A549 (cell line): ENCODE measurements around the gene EIF4G3. TPM values are rescaled to one million over a fixed set of nuclear protein-coding genes. Genes with fewer than 3 reads are reported as not detected.
A peak's percentile ranks its signal among the peaks of the same experiment; 100 is the strongest.

Experiments
- ATAC-seq, 2 experiments: fragments of 200-7000 bp in 1 of 2; fragments of >200 bp in 1 of 2; cut with Nextera tagmentation in 1 of 2; cut with Tn5 transposase in 1 of 2; 3 replicates each; pipeline versions ENCODE4 v1.8.0 to v1.9.1; 2018 to 2020; ENCODE audit warnings: mild to moderate bottlenecking in 1 of 2, moderate library complexity in 1 of 2
- CTCF ChIA-PET: fragments of 300-600 bp; sonication (Branson Sonifier 250); formaldehyde crosslinking; extraction: SDS; loops from one replicate; lab custom pipeline; 2021; ENCODE audit warnings: antibody characterized with exemption, inconsistent platforms; lab: Yijun Ruan, JAX
- POLR2A ChIA-PET: fragments of 350-600 bp; formaldehyde crosslinking; extraction: SDS; loops from one replicate; lab custom pipeline; 2021; ENCODE audit warnings: antibody characterized with exemption, inconsistent platforms; lab: Yijun Ruan, JAX
- DNase-seq, 2 experiments: peaks; one replicate each; pipeline versions ENCODE4 v3.0.0 to v3.0.0-alpha.2; 2011 to 2016; ENCODE audit warnings: low read depth in 1 of 2, low spot score in 1 of 2
- FAIRE-seq: peaks from 2 replicates; lab custom pipeline; 2011; peaks lifted over from hg19 to GRCh38; lab: Jason Lieb, UNC
- H3K27ac ChIP-seq, 2 experiments: fragments of >200 bp; sonication (Bioruptor Twin); formaldehyde crosslinking; 3 replicates each; pipeline ENCODE4 v1.5.1; 2016 to 2017
- H3K4me1 ChIP-seq: fragments of >200 bp; sonication (Bioruptor Twin); formaldehyde crosslinking; 3 replicates; pipeline ENCODE4 v1.6.1; 2016
- H3K4me2 ChIP-seq: fragments of >200 bp; sonication (Bioruptor Twin); formaldehyde crosslinking; 3 replicates; pipeline ENCODE4 v1.6.1; 2016
- H3K4me3 ChIP-seq: fragments of >200 bp; sonication (Bioruptor Twin); formaldehyde crosslinking; 3 replicates; pipeline ENCODE4 v1.5.1; 2016
- H3K9me3 ChIP-seq: fragments of >200 bp; sonication (Bioruptor Twin); formaldehyde crosslinking; 3 replicates; pipeline ENCODE4 v1.6.1; 2016
- CEBPB ChIP-seq, 2 experiments: fragments of >200 bp in 1 of 2; sonication (Bioruptor Twin) in 1 of 2; formaldehyde crosslinking in 1 of 2; IDR thresholded peaks; 2 replicates each; pipeline ENCODE4 v1.6.1; 2012 to 2016
- CHD4 ChIP-seq: fragments of 200-600 bp; sonication (generic); IDR thresholded peaks from 2 replicates; pipeline ENCODE4 v1.6.1; 2016; ENCODE audit warnings: antibody characterized with exemption, mild to moderate bottlenecking, borderline replicate concordance
- EHMT2 ChIP-seq: fragments of 200-600 bp; sonication (generic); IDR thresholded peaks from 2 replicates; pipeline ENCODE4 v1.6.1; 2016; ENCODE audit warnings: antibody characterized with exemption, low read depth, mild to moderate bottlenecking, moderate library complexity
- FOSB ChIP-seq: fragments of 250-450 bp; sonication (Bioruptor Pico); IDR thresholded peaks from 2 replicates; pipeline ENCODE4 v1.5.0; 2020; ENCODE audit warnings: mild to moderate bottlenecking, moderate library complexity
- FOSL2 ChIP-seq, 2 experiments: fragments of 450-650 bp in 1 of 2; fragments of >200 bp in 1 of 2; sonication (Bioruptor Twin) in 1 of 2; formaldehyde crosslinking; IDR thresholded peaks; 2 replicates each; pipeline versions ENCODE4 v1.5.0 to v1.6.1; 2016 to 2020; ENCODE audit warnings: mild to moderate bottlenecking in 1 of 2, moderate library complexity in 1 of 2
- GATA3 ChIP-seq: IDR thresholded peaks from 2 replicates; pipeline ENCODE4 v1.6.1; 2012; ENCODE audit warnings: borderline replicate concordance
- HEYL ChIP-seq: fragments of 250-450 bp; sonication (Bioruptor Pico); IDR thresholded peaks from 2 replicates; pipeline ENCODE4 v1.8.0; 2021; ENCODE audit warnings: mild to moderate bottlenecking, moderate library complexity
- KDM5A ChIP-seq: fragments of 200-600 bp; sonication (generic); IDR thresholded peaks from 2 replicates; pipeline ENCODE4 v1.6.1; 2016; ENCODE audit warnings: antibody characterized with exemption, mild to moderate bottlenecking
- MAFK ChIP-seq: fragments of 450-650 bp; IDR thresholded peaks from 2 replicates; pipeline ENCODE4 v1.6.1; 2014; ENCODE audit not compliant: partially characterized antibody
- RAD21 ChIP-seq, 2 experiments: fragments of >200 bp in 1 of 2; sonication (Bioruptor Twin) in 1 of 2; formaldehyde crosslinking in 1 of 2; IDR thresholded peaks in 1 of 2; conservative IDR thresholded peaks in 1 of 2; 2 replicates in 1 of 2; 3 replicates in 1 of 2; pipeline ENCODE4 v1.6.1; 2012 to 2018; ENCODE audit warnings: inconsistent platforms in 1 of 2
- RARB ChIP-seq: fragments of 250-450 bp; sonication (Bioruptor Pico); IDR thresholded peaks from 2 replicates; pipeline ENCODE4 v1.8.0; 2021; ENCODE audit warnings: mild to moderate bottlenecking, moderate library complexity
- SREBF2 ChIP-seq: fragments of 450-650 bp; IDR thresholded peaks from 2 replicates; pipeline ENCODE4 v1.6.1; 2014; ENCODE audit warnings: mild to moderate bottlenecking, moderate library complexity
- WGBS: methylation state at CpG from one replicate; pipeline ENCODE4 v1.1.6; 2017; ENCODE audit errors: missing lambda C conversion rate; 5-methylcytosine and 5-hydroxymethylcytosine counted together
- polyA plus RNA-seq, 4 experiments: library from polyadenylated mRNA; depleted of rRNA in 3 of 4; stranded (reverse); fragments of >200 nt; fragmentation: RNase III in 1 of 4; extraction: RNeasy Plus Mini Kit Qiagen cat#74134 plus additional on column Dnase treatment in 1 of 4; gene quantifications; 2 replicates in 3 of 4; 3 replicates in 1 of 4; pipeline ENCODE4 v1.2.3, GENCODE V29; 2011 to 2017
- TF ChIP-seq, protein P1 (sequence below): fragments of >200 bp; sonication (Bioruptor Twin); formaldehyde crosslinking; IDR thresholded peaks from 3 replicates; pipeline ENCODE4 v1.5.1; 2016
- TF ChIP-seq, protein P2 (sequence below): IDR thresholded peaks from 2 replicates; pipeline ENCODE4 v1.6.1; 2012; ENCODE audit warnings: low read depth, borderline replicate concordance
- TF ChIP-seq, protein P3 (sequence below): fragments of 250-450 bp; sonication (Bioruptor Pico); IDR thresholded peaks from 2 replicates; pipeline ENCODE4 v1.5.0; 2020; ENCODE audit warnings: low read depth, mild to moderate bottlenecking, moderate library complexity
- TF ChIP-seq, protein P4 (sequence below): IDR thresholded peaks from 2 replicates; pipeline ENCODE4 v1.6.1; 2012
- TF ChIP-seq, protein P5 (sequence below): fragments of 150-350 bp; IDR thresholded peaks from 2 replicates; pipeline ENCODE4 v1.6.1; 2014; ENCODE audit warnings: low read depth, mild to moderate bottlenecking, low read length

Gene EIF4G3
- polyA plus RNA-seq, 2 of the 4 experiments (the other 2 are of a cell fraction): 25.0 to 51.3 TPM

DNA sequence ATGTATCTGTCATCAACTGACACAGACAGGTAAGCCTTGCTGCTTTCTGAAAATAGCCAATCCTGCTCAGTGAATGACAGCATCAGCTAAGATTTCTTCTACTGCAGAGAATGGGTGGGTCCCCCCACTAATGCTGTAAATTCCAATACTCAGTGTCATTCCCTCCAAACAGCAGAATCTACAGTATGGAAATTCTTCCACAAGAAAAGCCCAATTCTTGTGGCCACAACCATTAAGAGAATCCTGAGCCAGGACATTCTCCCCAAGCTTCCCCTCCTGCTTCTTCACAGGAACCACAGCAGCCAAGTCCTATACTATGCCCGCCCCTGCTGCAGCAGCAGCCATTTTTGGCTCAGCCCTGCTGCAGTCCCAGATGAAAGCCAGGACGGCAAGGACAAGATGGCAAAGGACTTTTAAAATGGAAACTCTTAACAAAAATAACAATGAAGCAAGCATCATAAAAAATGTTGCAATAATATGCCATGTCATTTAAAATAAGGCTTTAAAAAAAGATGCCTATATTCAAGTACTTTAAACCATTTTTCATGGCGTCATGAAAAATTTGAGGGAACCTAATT, 26.8 kb downstream of the EIF4G3 start:
- FAIRE-seq: no peak

DNA sequence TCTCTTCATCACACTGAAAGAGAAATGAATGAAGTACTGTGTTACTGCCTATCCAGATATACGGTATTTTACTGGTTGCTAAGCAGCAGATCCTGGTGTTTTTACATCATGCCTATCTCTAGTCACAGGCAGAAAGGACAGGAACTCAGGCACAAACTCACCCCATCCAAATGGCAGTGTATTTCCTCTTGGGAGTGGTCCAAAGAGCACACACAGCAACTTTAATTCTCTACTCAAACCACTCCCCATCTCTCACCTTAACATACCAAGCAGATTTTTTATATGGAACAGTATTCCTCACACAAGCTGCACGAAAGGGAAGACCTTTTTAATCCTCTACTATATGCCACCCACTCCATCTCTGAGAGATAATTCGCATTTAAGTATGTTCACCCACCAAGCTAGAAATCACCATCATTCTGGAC, 27.3 kb downstream of the EIF4G3 start:
- peaks cover 41% of the 10 kb centered on the region for H3K4me1 ChIP-seq
- ChIA-PET CTCF (interaction anchor here (1.1 to 1.7 kb wide), 2 partner anchors 15 to 46 kb away, joined by 3 to 5 read pairs; no protein-coding TSS in a partner anchor), POLR2A (interaction anchor here (0.5 kb wide), 1 partner anchor 36 kb away, joined by 3 read pairs; no protein-coding TSS in a partner anchor)
- TF ChIP-seq HEYL (CRISPR knock-in tag) (no peak), MAFK (peak; percentile 49)
- H3K9me3 ChIP-seq: no peaks in the 10 kb centered on the region
- FAIRE-seq (no peak), DNase-seq (peak; percentile 48 to 67), ATAC-seq (peak; percentile 77 to 79)
- peak overlapping the region; percentile 42 for H3K4me2 ChIP-seq
- no peak overlapping the region for H3K4me3 ChIP-seq
- 41% methylated on average over 3 of the region's 3 CpGs for WGBS
- peak overlapping the region in 1 of 2 experiments; percentile 77; a peak in 3 of 6 replicates for H3K27ac ChIP-seq

More for the DNA sequence above, 26.8 kb downstream of the EIF4G3 start:
- H3K27ac ChIP-seq: peak overlapping the region; percentile 54 to 77
- H3K4me3 ChIP-seq: no peak overlapping the region
- H3K9me3 ChIP-seq: no peaks in the 10 kb centered on the region
- CTCF ChIA-PET: interaction anchor here (0.6 to 1.7 kb wide), 3 partner anchors 14 to 67 kb away, joined by 3 to 5 read pairs (median 3); no protein-coding TSS in a partner anchor
- WGBS: 35% methylated on average over 3 of the region's 3 CpGs
- peak overlapping the region; percentile 42 for H3K4me2 ChIP-seq
- DNase-seq (peak; percentile 41 to 52), ATAC-seq (peak; percentile 87)
- TF ChIP-seq, protein P1, sequence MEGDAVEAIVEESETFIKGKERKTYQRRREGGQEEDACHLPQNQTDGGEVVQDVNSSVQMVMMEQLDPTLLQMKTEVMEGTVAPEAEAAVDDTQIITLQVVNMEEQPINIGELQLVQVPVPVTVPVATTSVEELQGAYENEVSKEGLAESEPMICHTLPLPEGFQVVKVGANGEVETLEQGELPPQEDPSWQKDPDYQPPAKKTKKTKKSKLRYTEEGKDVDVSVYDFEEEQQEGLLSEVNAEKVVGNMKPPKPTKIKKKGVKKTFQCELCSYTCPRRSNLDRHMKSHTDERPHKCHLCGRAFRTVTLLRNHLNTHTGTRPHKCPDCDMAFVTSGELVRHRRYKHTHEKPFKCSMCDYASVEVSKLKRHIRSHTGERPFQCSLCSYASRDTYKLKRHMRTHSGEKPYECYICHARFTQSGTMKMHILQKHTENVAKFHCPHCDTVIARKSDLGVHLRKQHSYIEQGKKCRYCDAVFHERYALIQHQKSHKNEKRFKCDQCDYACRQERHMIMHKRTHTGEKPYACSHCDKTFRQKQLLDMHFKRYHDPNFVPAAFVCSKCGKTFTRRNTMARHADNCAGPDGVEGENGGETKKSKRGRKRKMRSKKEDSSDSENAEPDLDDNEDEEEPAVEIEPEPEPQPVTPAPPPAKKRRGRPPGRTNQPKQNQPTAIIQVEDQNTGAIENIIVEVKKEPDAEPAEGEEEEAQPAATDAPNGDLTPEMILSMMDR: no peak
- TF ChIP-seq, protein P2, sequence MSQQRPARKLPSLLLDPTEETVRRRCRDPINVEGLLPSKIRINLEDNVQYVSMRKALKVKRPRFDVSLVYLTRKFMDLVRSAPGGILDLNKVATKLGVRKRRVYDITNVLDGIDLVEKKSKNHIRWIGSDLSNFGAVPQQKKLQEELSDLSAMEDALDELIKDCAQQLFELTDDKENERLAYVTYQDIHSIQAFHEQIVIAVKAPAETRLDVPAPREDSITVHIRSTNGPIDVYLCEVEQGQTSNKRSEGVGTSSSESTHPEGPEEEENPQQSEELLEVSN: no peak
- no peak for TF ChIP-seq SREBF2
- no peak for TF ChIP-seq EHMT2
- no peak for TF ChIP-seq FOSB (CRISPR knock-in tag)
- TF ChIP-seq CEBPB (IDR thresholded peaks at IDR 0.05): peak in 1 of 2 experiments; percentile 72; a peak in 2 of 4 replicates
- TF ChIP-seq, protein P3, sequence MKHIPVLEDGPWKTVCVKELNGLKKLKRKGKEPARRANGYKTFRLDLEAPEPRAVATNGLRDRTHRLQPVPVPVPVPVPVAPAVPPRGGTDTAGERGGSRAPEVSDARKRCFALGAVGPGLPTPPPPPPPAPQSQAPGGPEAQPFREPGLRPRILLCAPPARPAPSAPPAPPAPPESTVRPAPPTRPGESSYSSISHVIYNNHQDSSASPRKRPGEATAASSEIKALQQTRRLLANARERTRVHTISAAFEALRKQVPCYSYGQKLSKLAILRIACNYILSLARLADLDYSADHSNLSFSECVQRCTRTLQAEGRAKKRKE (CRISPR knock-in tag): no peak
- no peak for TF ChIP-seq FOSL2 (IDR thresholded peaks at IDR 0.05)
- 0 out of 2 replicates have a peak, but pooled peaks have one; percentile 5 for TF ChIP-seq FOSL2 (CRISPR knock-in tag; IDR thresholded peaks at IDR 0.05)
- no peak for TF ChIP-seq RARB (CRISPR knock-in tag)
- TF ChIP-seq, protein P4, sequence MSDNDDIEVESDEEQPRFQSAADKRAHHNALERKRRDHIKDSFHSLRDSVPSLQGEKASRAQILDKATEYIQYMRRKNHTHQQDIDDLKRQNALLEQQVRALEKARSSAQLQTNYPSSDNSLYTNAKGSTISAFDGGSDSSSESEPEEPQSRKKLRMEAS: no peak
- peak; percentile 50 for TF ChIP-seq MAFK
- TF ChIP-seq, protein P5, sequence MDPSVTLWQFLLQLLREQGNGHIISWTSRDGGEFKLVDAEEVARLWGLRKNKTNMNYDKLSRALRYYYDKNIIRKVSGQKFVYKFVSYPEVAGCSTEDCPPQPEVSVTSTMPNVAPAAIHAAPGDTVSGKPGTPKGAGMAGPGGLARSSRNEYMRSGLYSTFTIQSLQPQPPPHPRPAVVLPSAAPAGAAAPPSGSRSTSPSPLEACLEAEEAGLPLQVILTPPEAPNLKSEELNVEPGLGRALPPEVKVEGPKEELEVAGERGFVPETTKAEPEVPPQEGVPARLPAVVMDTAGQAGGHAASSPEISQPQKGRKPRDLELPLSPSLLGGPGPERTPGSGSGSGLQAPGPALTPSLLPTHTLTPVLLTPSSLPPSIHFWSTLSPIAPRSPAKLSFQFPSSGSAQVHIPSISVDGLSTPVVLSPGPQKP: no peak
- no peak for TF ChIP-seq KDM5A
- no peak for TF ChIP-seq GATA3
- TF ChIP-seq RAD21 (conservative IDR thresholded peaks at IDR 0.05 in 1 of 2, IDR thresholded peaks at IDR 0.05 in 1 of 2): no peak
- no peak for TF ChIP-seq CHD4
- POLR2A ChIA-PET: no interaction called here
- H3K4me1 ChIP-seq: peaks cover 41% of the 10 kb centered on the region
